Transverse colon (tissue), 4 donors: Measurements from ENCODE around the gene MRPL11.

ENCODE experiments used
- EP300 ChIP-seq: sonication (generic); formaldehyde crosslinking; IDR thresholded peaks from one replicate; pipeline ENCODE4 v1.6.1; 2017; ENCODE audit warnings: antibody characterized with exemption, low read depth
- POLR2A ChIP-seq: fragments of 450-650 bp; IDR thresholded peaks from one replicate; pipeline ENCODE4 v1.6.1; 2016; ENCODE audit warnings: antibody characterized with exemption, mild to moderate bottlenecking, moderate library complexity
- POLR2AphosphoS5 ChIP-seq, 3 donors: sonication (generic); formaldehyde crosslinking; IDR thresholded peaks; one replicate each; pipeline ENCODE4 v1.6.1; 2016; ENCODE audit warnings: antibody characterized with exemption in 3 of 3
- TF ChIP-seq, protein P1 (sequence below), 5 experiments: fragments of 200-600 bp in 3 of 5; fragments of 450-650 bp in 2 of 5; sonication (generic) in 3 of 5; IDR thresholded peaks; 1 replicate in 2 of 5; 2 replicates in 3 of 5; pipeline ENCODE4 v1.5.1; 2016 to 2017; ENCODE audit warnings: antibody characterized with exemption in 5 of 5, inconsistent platforms in 3 of 5, mild to moderate bottlenecking in 2 of 5, moderate library complexity in 1 of 5

DNA sequence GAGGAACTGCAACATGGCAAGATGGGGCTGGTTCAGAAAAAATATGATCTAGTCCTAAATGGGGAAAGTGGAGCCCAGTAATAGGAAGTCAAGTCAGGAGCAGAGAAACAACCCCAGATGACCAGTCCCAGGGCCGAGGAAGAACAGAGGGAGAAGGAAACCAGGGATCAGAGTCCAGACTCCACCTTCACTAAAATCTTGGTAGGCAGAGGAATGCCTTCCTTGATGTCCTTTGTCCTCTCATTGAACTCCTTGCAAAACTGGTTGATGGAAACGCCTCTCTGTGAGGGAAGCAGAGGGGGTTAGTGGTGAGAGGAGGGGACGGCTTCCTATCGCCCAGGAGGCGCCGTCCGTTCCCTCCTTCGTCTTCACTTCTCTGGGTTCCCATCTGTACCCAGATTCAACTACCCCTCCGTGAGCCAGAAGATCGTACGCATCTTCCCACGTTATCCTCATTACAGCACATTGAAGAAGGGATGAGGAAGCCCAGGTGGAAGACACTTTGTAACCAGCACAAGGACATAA is 607 bp downstream of the MRPL11 start:
- TF ChIP-seq, protein P1, sequence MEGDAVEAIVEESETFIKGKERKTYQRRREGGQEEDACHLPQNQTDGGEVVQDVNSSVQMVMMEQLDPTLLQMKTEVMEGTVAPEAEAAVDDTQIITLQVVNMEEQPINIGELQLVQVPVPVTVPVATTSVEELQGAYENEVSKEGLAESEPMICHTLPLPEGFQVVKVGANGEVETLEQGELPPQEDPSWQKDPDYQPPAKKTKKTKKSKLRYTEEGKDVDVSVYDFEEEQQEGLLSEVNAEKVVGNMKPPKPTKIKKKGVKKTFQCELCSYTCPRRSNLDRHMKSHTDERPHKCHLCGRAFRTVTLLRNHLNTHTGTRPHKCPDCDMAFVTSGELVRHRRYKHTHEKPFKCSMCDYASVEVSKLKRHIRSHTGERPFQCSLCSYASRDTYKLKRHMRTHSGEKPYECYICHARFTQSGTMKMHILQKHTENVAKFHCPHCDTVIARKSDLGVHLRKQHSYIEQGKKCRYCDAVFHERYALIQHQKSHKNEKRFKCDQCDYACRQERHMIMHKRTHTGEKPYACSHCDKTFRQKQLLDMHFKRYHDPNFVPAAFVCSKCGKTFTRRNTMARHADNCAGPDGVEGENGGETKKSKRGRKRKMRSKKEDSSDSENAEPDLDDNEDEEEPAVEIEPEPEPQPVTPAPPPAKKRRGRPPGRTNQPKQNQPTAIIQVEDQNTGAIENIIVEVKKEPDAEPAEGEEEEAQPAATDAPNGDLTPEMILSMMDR (IDR thresholded peaks at IDR 0.05): no peak
- no peak for TF ChIP-seq POLR2A
- TF ChIP-seq POLR2AphosphoS5 (IDR thresholded peaks at IDR 0.05): no peak
- no peak for TF ChIP-seq EP300
